Cardiac fibroblast (primary cell): ENCODE data around the gene MARCHF6.
A peak's percentile ranks its signal among the peaks of the same experiment; 100 is the strongest.

Source experiments
- DNase-seq, 2 donors: peaks; one replicate each; pipeline versions ENCODE4 v3.0.0 to v3.0.0-alpha.2; 2010; ENCODE audit warnings: low read depth in 2 of 2
- H3K4me3 ChIP-seq, 2 donors: replicated peaks in 1 of 2; 1 replicate in 1 of 2; 2 replicates in 1 of 2; pipeline ENCODE4 v1.5.1; 2011; ENCODE audit warnings: low read depth in 2 of 2, low read length in 2 of 2, mild to moderate bottlenecking in 2 of 2, moderate library complexity in 1 of 2
- TF ChIP-seq, protein P1 (sequence below): IDR thresholded peaks from one replicate; pipeline ENCODE4 v1.5.1; 2011; ENCODE audit warnings: low read depth, mild to moderate bottlenecking, low read length, inconsistent platforms

The MARCHF6 gene

DNA sequence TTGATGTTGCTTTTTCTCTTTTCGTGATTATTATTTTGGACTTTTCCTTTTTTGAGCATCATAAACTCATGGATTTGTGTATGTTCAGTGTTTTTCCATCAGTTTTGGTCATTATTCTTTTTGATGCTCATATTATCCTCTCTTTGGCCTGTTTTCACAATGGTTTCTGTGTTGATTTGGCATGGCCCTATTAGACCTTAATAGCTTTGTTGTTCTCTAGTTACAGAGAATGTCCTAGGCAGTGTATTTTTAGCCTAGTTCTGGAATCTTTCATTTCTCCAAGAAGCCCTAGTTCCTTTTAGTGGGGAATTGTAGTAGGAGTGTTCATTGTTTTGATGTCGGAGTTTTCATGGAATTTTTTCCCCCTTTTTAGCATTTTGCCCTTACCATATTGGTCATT lies 46.9 kb downstream of the MARCHF6 start:
- TF ChIP-seq, protein P1, sequence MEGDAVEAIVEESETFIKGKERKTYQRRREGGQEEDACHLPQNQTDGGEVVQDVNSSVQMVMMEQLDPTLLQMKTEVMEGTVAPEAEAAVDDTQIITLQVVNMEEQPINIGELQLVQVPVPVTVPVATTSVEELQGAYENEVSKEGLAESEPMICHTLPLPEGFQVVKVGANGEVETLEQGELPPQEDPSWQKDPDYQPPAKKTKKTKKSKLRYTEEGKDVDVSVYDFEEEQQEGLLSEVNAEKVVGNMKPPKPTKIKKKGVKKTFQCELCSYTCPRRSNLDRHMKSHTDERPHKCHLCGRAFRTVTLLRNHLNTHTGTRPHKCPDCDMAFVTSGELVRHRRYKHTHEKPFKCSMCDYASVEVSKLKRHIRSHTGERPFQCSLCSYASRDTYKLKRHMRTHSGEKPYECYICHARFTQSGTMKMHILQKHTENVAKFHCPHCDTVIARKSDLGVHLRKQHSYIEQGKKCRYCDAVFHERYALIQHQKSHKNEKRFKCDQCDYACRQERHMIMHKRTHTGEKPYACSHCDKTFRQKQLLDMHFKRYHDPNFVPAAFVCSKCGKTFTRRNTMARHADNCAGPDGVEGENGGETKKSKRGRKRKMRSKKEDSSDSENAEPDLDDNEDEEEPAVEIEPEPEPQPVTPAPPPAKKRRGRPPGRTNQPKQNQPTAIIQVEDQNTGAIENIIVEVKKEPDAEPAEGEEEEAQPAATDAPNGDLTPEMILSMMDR, result no peak
- DNase-seq, result no peak

GRCh38 chr5:10400831-10401230 lies 47.3 kb downstream of the MARCHF6 start:
- peak; percentile 79 to 88 for DNase-seq
- TF ChIP-seq, protein P1, result no peak
- H3K4me3 ChIP-seq, result no peak overlapping the region

More for the DNA sequence above, 46.9 kb downstream of the MARCHF6 start:
- H3K4me3 ChIP-seq, result no peak overlapping the region

DNA sequence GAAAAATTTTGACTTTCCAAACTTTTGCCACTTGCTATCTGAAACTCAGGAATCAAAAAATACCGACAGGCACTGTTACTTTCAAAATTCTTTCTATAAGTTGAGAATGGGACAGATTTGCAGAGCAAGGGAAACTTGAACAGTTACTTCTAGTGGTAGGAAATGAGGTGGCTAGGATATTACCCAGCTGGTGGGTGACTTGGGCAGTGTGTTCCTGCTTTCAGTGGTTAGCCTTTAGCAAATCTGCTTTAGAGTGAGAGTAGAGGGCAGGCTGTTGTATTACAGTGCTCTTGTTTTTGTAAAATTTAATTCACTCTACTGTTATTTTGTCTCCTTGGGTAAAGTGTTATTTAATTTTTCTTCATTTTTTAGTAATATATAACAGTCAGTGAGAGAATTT lies 48.0 kb downstream of the MARCHF6 start:
- DNase-seq, result no peak
- no peak overlapping the region for H3K4me3 ChIP-seq
- TF ChIP-seq, protein P1, result no peak
